RWPE2 (cell line): ENCODE results near the gene BGN.

Experiments used
- ATAC-seq: fragments of 200-7000 bp; cut with Tn5 transposase; 3 replicates; pipeline ENCODE4 v1.9.1; 2021; ENCODE audit warnings: low read depth
- DNase-seq: peaks from one replicate; pipeline ENCODE4 v3.0.0-alpha.2; 2020; ENCODE audit warnings: low spot score
- H3K27ac ChIP-seq: fragments of 450-650 bp; 2 replicates; pipeline ENCODE4 v1.5.1; 2017; ENCODE audit warnings: mild to moderate bottlenecking; ENCODE audit not compliant: poor library complexity, severe bottlenecking
- H3K27me3 ChIP-seq: fragments of 250-450 bp; sonication (Bioruptor Pico); 2 replicates; pipeline ENCODE4 v1.5.1; 2021; ENCODE audit warnings: mild to moderate bottlenecking, moderate library complexity; ENCODE audit not compliant: insufficient read depth, poor library complexity, severe bottlenecking
- H3K36me3 ChIP-seq: fragments of 250-450 bp; sonication (Bioruptor Pico); 2 replicates; pipeline ENCODE4 v1.5.1; 2020; ENCODE audit warnings: low read depth, mild to moderate bottlenecking, moderate library complexity
- H3K4me1 ChIP-seq: fragments of 250-450 bp; sonication (Bioruptor Pico); 2 replicates; pipeline ENCODE4 v1.5.1; 2021; ENCODE audit warnings: mild to moderate bottlenecking, moderate library complexity; ENCODE audit not compliant: insufficient read depth, poor library complexity, severe bottlenecking
- H3K4me3 ChIP-seq: fragments of 250-450 bp; sonication (Bioruptor Pico); 2 replicates; pipeline ENCODE4 v1.5.1; 2021; ENCODE audit warnings: mild to moderate bottlenecking, moderate library complexity; ENCODE audit not compliant: severe bottlenecking
- H3K9me3 ChIP-seq: fragments of 250-450 bp; sonication (Bioruptor Pico); 2 replicates; pipeline ENCODE4 v1.5.1; 2021; ENCODE audit warnings: mild to moderate bottlenecking, moderate library complexity; ENCODE audit not compliant: severe bottlenecking
- TF ChIP-seq, protein P1 (sequence below): fragments of 450-650 bp; IDR thresholded peaks from one replicate; pipeline ENCODE4 v1.5.1; 2017; ENCODE audit warnings: mild to moderate bottlenecking, moderate library complexity; ENCODE audit not compliant: poor library complexity, severe bottlenecking

BGN gene

DNA sequence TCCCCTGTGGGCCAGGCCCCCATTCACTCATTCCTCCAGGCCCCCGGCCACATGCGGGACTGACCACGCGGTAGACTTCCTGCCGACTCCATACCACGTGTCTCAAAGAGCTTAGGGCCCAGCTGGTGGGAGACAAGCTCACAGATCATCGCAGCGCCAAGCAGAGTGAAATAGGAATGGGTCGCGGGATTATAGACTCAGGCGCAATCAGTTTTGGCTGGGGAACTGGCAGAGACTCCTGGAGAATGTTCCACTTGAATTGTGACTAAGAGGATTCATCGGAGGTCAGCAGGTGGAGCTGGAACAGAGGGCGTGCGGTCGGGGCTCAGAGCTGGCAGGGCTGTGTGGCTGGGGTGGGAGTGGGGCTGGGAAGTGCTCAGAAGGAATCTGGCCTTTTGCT is 38.3 kb downstream of the BGN start:
- H3K27ac ChIP-seq, result no peak overlapping the region
- H3K4me3 ChIP-seq, result no peak overlapping the region
- ATAC-seq (no peak), DNase-seq (no peak)
- H3K27me3 ChIP-seq, result no peaks in the 10 kb centered on the region
- no peaks in the 10 kb centered on the region for H3K4me1 ChIP-seq
- TF ChIP-seq, protein P1, sequence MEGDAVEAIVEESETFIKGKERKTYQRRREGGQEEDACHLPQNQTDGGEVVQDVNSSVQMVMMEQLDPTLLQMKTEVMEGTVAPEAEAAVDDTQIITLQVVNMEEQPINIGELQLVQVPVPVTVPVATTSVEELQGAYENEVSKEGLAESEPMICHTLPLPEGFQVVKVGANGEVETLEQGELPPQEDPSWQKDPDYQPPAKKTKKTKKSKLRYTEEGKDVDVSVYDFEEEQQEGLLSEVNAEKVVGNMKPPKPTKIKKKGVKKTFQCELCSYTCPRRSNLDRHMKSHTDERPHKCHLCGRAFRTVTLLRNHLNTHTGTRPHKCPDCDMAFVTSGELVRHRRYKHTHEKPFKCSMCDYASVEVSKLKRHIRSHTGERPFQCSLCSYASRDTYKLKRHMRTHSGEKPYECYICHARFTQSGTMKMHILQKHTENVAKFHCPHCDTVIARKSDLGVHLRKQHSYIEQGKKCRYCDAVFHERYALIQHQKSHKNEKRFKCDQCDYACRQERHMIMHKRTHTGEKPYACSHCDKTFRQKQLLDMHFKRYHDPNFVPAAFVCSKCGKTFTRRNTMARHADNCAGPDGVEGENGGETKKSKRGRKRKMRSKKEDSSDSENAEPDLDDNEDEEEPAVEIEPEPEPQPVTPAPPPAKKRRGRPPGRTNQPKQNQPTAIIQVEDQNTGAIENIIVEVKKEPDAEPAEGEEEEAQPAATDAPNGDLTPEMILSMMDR, result no peak
- no peaks in the 10 kb centered on the region for H3K9me3 ChIP-seq
- H3K36me3 ChIP-seq, result no peaks in the 10 kb centered on the region

DNA sequence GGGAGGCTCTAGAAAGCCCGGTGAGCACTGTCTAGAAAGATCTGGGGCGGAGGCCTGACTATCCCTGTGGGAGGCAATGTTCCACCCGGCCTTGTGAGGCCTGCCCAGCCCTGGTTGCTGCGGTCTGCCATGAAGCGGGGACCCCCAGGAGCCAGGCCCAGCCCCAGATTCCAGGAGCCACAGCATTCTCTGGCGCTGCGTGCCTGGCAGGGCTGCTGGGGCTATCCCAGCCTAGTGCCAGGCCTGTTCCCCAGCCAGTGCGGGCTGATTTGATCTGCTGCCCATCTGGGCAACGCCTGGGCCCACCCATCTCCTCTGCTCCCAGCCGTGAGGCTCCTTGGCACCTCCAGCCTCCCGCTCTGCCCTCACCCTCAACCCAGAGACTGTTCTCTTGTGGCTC is 42.3 kb downstream of the BGN start:
- Histone ChIP-seq H3K9me3 (no peaks in the 10 kb centered on the region), H3K4me3 (no peak overlapping the region), H3K27ac (no peak overlapping the region), H3K4me1 (no peaks in the 10 kb centered on the region), H3K36me3 (no peaks in the 10 kb centered on the region), H3K27me3 (no peaks in the 10 kb centered on the region)
- DNase-seq, result no peak
- TF ChIP-seq, protein P1, result no peak
- ATAC-seq, result no peak; the same call in 2 of the 3 replicates

DNA sequence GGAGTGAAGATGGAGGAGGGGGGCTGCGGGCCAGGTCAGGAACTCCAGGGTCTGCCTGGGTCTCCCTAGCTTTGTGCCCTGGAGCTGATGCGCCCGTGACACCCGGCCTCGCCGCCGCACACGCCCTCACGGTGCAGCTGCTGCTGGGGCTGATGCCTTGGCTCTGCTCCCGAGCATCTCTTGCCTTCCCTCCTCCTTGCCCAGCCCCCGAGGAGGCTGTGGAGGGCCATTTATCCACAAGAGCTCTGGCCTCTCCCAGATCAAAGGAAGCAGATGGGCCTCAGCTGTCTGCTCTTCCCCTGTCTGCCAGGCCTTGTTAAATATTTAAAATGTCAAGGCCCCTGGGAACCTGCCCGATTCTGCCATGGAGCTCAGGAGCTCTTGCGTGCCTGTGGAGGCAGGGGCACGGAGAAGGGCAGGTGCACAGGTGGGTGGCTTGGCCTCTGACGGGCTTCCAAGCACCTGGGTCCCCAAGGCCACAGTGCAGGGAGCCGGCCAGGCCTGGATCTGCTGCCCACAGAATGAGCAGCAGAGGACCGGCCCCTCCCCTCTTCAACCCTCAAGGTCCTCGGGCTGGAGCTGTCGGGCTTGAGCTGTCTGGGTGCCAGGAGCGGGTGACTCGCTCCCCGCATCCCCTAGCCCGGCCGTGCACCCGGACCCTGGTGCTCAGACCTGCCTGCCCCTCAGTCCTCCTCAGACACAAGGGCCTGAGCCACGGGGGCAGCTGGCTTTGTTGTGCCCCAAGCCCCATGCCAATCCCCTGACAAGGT is 42.9 kb downstream of the BGN start:
- H3K27me3 ChIP-seq, result no peaks in the 10 kb centered on the region
- H3K4me1 ChIP-seq, result no peaks in the 10 kb centered on the region
- H3K36me3 ChIP-seq, result no peaks in the 10 kb centered on the region
- H3K27ac ChIP-seq, result no peak overlapping the region
- DNase-seq (no peak), ATAC-seq (no peak)
- TF ChIP-seq, protein P1, result no peak
- no peak overlapping the region for H3K4me3 ChIP-seq
- H3K9me3 ChIP-seq, result no peaks in the 10 kb centered on the region

DNA sequence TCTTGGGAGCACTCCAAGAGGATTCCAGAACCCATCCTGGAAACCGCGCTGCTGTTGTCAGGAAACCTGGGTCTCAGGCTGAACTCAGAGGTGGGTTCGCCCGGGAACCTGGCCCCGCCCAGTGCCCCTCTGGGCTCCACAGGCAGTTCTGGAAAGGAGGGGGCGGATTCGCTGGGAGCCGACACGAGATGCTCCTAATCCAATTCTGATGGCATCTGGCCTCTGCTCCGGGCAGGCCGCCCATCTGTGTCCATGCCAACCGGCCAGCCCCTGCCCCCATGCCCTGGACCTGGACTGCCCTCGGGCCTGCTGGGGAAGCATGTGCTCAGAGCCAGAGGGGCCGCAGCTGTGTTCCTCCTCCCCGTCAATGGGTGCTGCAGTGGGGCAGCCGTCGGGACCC is 43.6 kb downstream of the BGN start:
- DNase-seq (no peak), ATAC-seq (no peak)
- no peak overlapping the region for H3K4me3 ChIP-seq
- TF ChIP-seq, protein P1, result no peak
- H3K27ac ChIP-seq, result no peak overlapping the region
- no peaks in the 10 kb centered on the region for H3K9me3 ChIP-seq
- no peaks in the 10 kb centered on the region for H3K27me3 ChIP-seq
- no peaks in the 10 kb centered on the region for H3K4me1 ChIP-seq
- no peaks in the 10 kb centered on the region for H3K36me3 ChIP-seq
